ENCODE measurements around the gene MMP15.

GRCh38 chr16:57984443-57985203 lies 40.9 kb upstream of the MMP15 start:
- TF ChIP-seq CTCF (conservative IDR thresholded peaks at IDR 0.05; ENCODE audit: low read depth, low read length) (no peak), EZH2 (IDR thresholded peaks at IDR 0.05; ENCODE audit: borderline replicate concordance, low read depth, low read length, poor library complexity, severe bottlenecking) (no peak)
